Endothelial cell of umbilical vein (primary cell): ENCODE data around the gene ATXN2L. TPM values are rescaled to one million over a fixed set of nuclear protein-coding genes. Genes with fewer than 3 reads are reported as not detected.

Source experiments
- BruUV-seq: library from RNA; stranded (reverse); fragments of 400-500 nt; replicated peaks from 2 replicates; lab custom pipeline; 2021; lab: Mats Ljungman, UMichigan
- CTCF ChIA-PET: fragments of 300-600, 350-600 bp; sonication (Branson Sonifier 250); formaldehyde crosslinking; loops from one replicate; lab custom pipeline; 2021; ENCODE audit warnings: antibody characterized with exemption, inconsistent platforms; lab: Charles Lee
- POLR2A ChIA-PET: fragments of 300-600, 350-600 bp; sonication (Branson Sonifier 250); formaldehyde crosslinking; loops from one replicate; lab custom pipeline; 2021; ENCODE audit warnings: antibody characterized with exemption, inconsistent platforms; lab: Charles Lee
- DNase-seq: peaks from one replicate; pipeline ENCODE4 v3.0.0-alpha.2; 2011; ENCODE audit warnings: low read depth, low spot score
- FAIRE-seq: peaks from 2 replicates; lab custom pipeline; 2011; peaks lifted over from hg19 to GRCh38; lab: Jason Lieb, UNC
- H2AFZ ChIP-seq: 2 replicates; pipeline ENCODE4 v1.6.0; 2012; ENCODE audit warnings: low read depth, low read length, control low read depth, inconsistent platforms
- H3K27ac ChIP-seq: 2 replicates; pipeline ENCODE4 v1.5.1; 2011; ENCODE audit warnings: low read depth, mild to moderate bottlenecking, control low read depth, low read length, moderate library complexity; ENCODE audit not compliant: insufficient read depth
- H3K27me3 ChIP-seq, 2 experiments: 2 replicates each; pipeline versions ENCODE4 v1.6.0 to v1.6.1; 2011; ENCODE audit warnings: low read length in 2 of 2, mixed read lengths in 1 of 2; ENCODE audit not compliant: control insufficient read depth in 2 of 2, insufficient read depth in 2 of 2
- H3K36me3 ChIP-seq, 2 experiments: 2 replicates in 1 of 2; 3 replicates in 1 of 2; pipeline ENCODE4 v1.5.1; 2011; ENCODE audit warnings: low read length in 2 of 2, mild to moderate bottlenecking in 1 of 2, moderate library complexity in 1 of 2; ENCODE audit not compliant: control insufficient read depth in 2 of 2, insufficient read depth in 2 of 2; ENCODE audit errors: extremely low read depth in 1 of 2
- H3K4me1 ChIP-seq: 3 replicates; pipeline ENCODE4 v1.5.1; 2011; ENCODE audit warnings: mild to moderate bottlenecking, low read length; ENCODE audit not compliant: control insufficient read depth, insufficient read depth; ENCODE audit errors: extremely low read depth
- H3K4me2 ChIP-seq: 2 replicates; pipeline ENCODE4 v1.6.1; 2011; ENCODE audit warnings: low read length, control low read depth, mixed read lengths; ENCODE audit not compliant: insufficient read depth
- H3K4me3 ChIP-seq, 3 experiments: fragments of 200-600 bp in 1 of 3; sonication (generic), shearing (Covaris generic) in 1 of 3; replicated peaks in 1 of 3; 2 replicates each; pipeline ENCODE4 v1.5.1; 2011 to 2016; ENCODE audit warnings: control low read depth in 3 of 3, low read length in 3 of 3, mild to moderate bottlenecking in 2 of 3, inconsistent platforms in 1 of 3, low read depth in 1 of 3, moderate library complexity in 1 of 3; ENCODE audit not compliant: insufficient read depth in 1 of 3
- H3K79me2 ChIP-seq: 2 replicates; pipeline ENCODE4 v1.6.0; 2012; ENCODE audit warnings: low read length, inconsistent platforms; ENCODE audit not compliant: control insufficient read depth, insufficient read depth
- H3K9ac ChIP-seq: replicated peaks from 2 replicates; pipeline ENCODE3; 2011; ENCODE audit warnings: low read length, control low read depth; ENCODE audit not compliant: insufficient read depth; ENCODE audit errors: extremely low read depth
- H3K9me1 ChIP-seq: replicated peaks from 3 replicates; pipeline ENCODE4 v1.6.0; 2011; ENCODE audit warnings: mild to moderate bottlenecking, low read length; ENCODE audit not compliant: control insufficient read depth, insufficient read depth; ENCODE audit errors: extremely low read depth
- H3K9me3 ChIP-seq: replicated peaks from 2 replicates; pipeline ENCODE4 v1.5.1; 2012; ENCODE audit warnings: low read length, inconsistent platforms; ENCODE audit not compliant: control insufficient read depth, insufficient read depth
- H4K20me1 ChIP-seq: replicated peaks from 2 replicates; pipeline ENCODE3; 2011; ENCODE audit warnings: mild to moderate bottlenecking, low read length; ENCODE audit not compliant: control insufficient read depth, insufficient read depth; ENCODE audit errors: extremely low read depth
- EZH2 ChIP-seq: IDR thresholded peaks from 2 replicates; pipeline ENCODE4 v1.6.1; 2012; ENCODE audit warnings: borderline replicate concordance, low read depth, mild to moderate bottlenecking, moderate library complexity, low read length, inconsistent platforms; ENCODE audit not compliant: severe bottlenecking
- FOS ChIP-seq: IDR thresholded peaks from 2 replicates; pipeline ENCODE4 v1.6.1; 2011; ENCODE audit warnings: mild to moderate bottlenecking, low read length, moderate library complexity, borderline replicate concordance; ENCODE audit not compliant: insufficient read depth
- GATA2 ChIP-seq: IDR thresholded peaks from 2 replicates; pipeline ENCODE4 v1.7.0; 2011; ENCODE audit warnings: low read depth, mild to moderate bottlenecking, moderate library complexity, mixed read lengths, low read length; ENCODE audit not compliant: insufficient read length, insufficient read depth
- JUN ChIP-seq: IDR thresholded peaks from 2 replicates; pipeline ENCODE4 v1.6.1; 2011; ENCODE audit warnings: borderline replicate concordance, low read depth; ENCODE audit not compliant: insufficient read length, insufficient read depth
- MYC ChIP-seq: IDR thresholded peaks from one replicate; pipeline ENCODE4 v1.6.1; 2011; ENCODE audit warnings: mild to moderate bottlenecking, low read depth, low read length
- POLR2A ChIP-seq: IDR thresholded peaks from 2 replicates; pipeline ENCODE4 v1.6.1; 2012; ENCODE audit warnings: low read depth, mild to moderate bottlenecking, control low read depth, low read length
- POLR2AphosphoS5 ChIP-seq: IDR thresholded peaks from 2 replicates; pipeline ENCODE4 v1.6.1; 2012; ENCODE audit warnings: low read depth, mild to moderate bottlenecking, control low read depth, low read length, moderate library complexity; ENCODE audit not compliant: insufficient read depth
- dilution Hi-C: fragments of 300-500 bp; cut with MboI; formaldehyde crosslinking; loops from one replicate; pipeline ENCODE4 v1.15.0; 2019; ENCODE audit warnings: low sequenced_read_pairs; ENCODE audit not compliant: extremely low pct_ligation_motif_present
- intact Hi-C: fragments of 100-400 bp; cut with micrococcal nuclease; formaldehyde crosslinking; loops from one replicate; pipeline ENCODE4 v1.10.0; 2022
- polyA plus RNA-seq, 4 experiments: library from polyadenylated mRNA; depleted of rRNA in 3 of 4; stranded (reverse) in 3 of 4; unstranded in 1 of 4; fragments of >200 nt; gene quantifications; 2 replicates each; pipeline versions ENCODE4 v1.2.1 to v1.2.3, GENCODE V29; 2011 to 2012; ENCODE audit warnings: missing spikeins in 1 of 4
- total RNA-seq: library from RNA; stranded (reverse); gene quantifications from 2 replicates; pipeline ENCODE4 v1.2.3, GENCODE V29; 2021
- TF ChIP-seq, protein P1 (sequence below): IDR thresholded peaks from 2 replicates; pipeline ENCODE4 v1.6.1; 2011; ENCODE audit not compliant: insufficient read depth, insufficient read length
- TF ChIP-seq, protein P2 (sequence below), 2 donors: IDR thresholded peaks; 1 replicate in 1 of 2; 2 replicates in 1 of 2; pipeline ENCODE4 v1.5.1; 2011; ENCODE audit warnings: low read length in 2 of 2, mild to moderate bottlenecking in 2 of 2, moderate library complexity in 2 of 2, control low read depth in 1 of 2, inconsistent platforms in 1 of 2, low read depth in 1 of 2; ENCODE audit not compliant: insufficient read depth in 1 of 2; ENCODE audit errors: extremely low read depth in 1 of 2

ATXN2L gene
- total and polyA plus RNA-seq, 2 donors (not counting 3 experiments of a cell fraction or from before 2014, with no cell fraction given), result 59.0 to 208 TPM

DNA sequence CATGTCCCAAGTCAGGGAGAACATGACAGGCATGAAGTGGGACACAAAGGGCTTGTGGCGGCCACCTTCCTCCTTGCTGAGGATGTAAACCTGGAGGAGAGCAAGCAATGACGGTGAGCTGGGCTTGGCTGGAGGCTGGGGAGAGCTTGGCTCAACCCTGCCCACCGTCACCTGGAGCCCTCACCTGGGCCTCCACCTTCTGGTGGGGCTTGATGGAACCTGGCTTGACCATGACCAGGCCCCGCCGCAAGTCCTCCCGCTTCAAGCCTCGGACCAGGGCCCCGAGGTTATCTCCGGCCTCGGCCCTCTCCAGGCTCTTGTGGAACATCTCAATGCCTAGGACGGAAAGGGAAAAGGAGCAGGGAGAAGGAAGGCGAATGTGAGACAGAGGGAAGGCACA, 21.0 kb downstream of the ATXN2L start:
- TF ChIP-seq, protein P1, sequence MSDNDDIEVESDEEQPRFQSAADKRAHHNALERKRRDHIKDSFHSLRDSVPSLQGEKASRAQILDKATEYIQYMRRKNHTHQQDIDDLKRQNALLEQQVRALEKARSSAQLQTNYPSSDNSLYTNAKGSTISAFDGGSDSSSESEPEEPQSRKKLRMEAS, result no peak
- TF ChIP-seq FOS (no peak), POLR2A (no peak), EZH2 (no peak), MYC (no peak), POLR2AphosphoS5 (no peak), JUN (no peak), GATA2 (no peak)
- TF ChIP-seq, protein P2, sequence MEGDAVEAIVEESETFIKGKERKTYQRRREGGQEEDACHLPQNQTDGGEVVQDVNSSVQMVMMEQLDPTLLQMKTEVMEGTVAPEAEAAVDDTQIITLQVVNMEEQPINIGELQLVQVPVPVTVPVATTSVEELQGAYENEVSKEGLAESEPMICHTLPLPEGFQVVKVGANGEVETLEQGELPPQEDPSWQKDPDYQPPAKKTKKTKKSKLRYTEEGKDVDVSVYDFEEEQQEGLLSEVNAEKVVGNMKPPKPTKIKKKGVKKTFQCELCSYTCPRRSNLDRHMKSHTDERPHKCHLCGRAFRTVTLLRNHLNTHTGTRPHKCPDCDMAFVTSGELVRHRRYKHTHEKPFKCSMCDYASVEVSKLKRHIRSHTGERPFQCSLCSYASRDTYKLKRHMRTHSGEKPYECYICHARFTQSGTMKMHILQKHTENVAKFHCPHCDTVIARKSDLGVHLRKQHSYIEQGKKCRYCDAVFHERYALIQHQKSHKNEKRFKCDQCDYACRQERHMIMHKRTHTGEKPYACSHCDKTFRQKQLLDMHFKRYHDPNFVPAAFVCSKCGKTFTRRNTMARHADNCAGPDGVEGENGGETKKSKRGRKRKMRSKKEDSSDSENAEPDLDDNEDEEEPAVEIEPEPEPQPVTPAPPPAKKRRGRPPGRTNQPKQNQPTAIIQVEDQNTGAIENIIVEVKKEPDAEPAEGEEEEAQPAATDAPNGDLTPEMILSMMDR (IDR thresholded peaks at IDR 0.05; ENCODE audit: extremely low read depth in 1 of 2, insufficient read depth in 1 of 2, low read depth in 1 of 2, low read length in 2 of 2), result no peak
- H3K4me1 ChIP-seq, result peaks cover 13% of the 10 kb centered on the region
- peaks cover 9 to 23% of the 10 kb centered on the region in 2 experiments for H3K36me3 ChIP-seq
- CTCF ChIA-PET, result no interaction called here
- no peaks in the 10 kb centered on the region for H3K27me3 ChIP-seq
- POLR2A ChIA-PET, result no interaction called here
- dilution Hi-C loops (no loop called here), intact Hi-C loops (no loop called here)
- FAIRE-seq (no peak), DNase-seq (no peak)
- no peak overlapping the region for H3K27ac ChIP-seq
- H2AFZ ChIP-seq, result no peak overlapping the region
- H4K20me1 ChIP-seq, result no peaks in the 10 kb centered on the region
- H3K9ac ChIP-seq, result no peak overlapping the region
- H3K4me2 ChIP-seq, result no peak overlapping the region
- BruUV-seq, result no TSS peak
- H3K4me3 ChIP-seq, result no peak overlapping the region
- no peaks in the 10 kb centered on the region for H3K9me1 ChIP-seq
- no peaks in the 10 kb centered on the region for H3K9me3 ChIP-seq
- H3K79me2 ChIP-seq, result peaks cover 27% of the 10 kb centered on the region
